Measurements from ENCODE around the gene CHN2.

DNA sequence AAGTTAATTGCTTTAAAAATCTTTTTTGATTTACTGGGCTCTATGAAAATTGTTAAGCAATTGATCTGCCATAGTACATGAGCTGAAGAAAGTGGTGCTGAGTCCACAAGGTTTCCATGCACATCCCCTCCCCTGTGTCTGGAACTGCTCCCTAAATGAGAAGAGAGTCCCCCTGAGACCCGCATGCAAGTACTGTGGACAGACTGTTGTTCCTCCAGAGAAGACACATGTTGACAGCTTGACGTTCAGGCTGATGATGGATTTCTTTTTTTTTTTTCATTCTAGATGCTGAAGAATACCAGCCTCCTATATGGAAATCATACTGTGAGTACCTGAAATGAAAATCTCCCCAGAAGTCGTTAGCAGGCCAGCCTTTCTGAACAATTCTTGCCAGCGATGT lies 159.8 kb downstream of the CHN2 start:
- TF ChIP-seq, protein P1, sequence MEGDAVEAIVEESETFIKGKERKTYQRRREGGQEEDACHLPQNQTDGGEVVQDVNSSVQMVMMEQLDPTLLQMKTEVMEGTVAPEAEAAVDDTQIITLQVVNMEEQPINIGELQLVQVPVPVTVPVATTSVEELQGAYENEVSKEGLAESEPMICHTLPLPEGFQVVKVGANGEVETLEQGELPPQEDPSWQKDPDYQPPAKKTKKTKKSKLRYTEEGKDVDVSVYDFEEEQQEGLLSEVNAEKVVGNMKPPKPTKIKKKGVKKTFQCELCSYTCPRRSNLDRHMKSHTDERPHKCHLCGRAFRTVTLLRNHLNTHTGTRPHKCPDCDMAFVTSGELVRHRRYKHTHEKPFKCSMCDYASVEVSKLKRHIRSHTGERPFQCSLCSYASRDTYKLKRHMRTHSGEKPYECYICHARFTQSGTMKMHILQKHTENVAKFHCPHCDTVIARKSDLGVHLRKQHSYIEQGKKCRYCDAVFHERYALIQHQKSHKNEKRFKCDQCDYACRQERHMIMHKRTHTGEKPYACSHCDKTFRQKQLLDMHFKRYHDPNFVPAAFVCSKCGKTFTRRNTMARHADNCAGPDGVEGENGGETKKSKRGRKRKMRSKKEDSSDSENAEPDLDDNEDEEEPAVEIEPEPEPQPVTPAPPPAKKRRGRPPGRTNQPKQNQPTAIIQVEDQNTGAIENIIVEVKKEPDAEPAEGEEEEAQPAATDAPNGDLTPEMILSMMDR (IDR thresholded peaks at IDR 0.05), result no peak
- no peak for TF ChIP-seq ZFX (IDR thresholded peaks at IDR 0.05; ENCODE audit: borderline replicate concordance)

Data from 22Rv1 (cell line).